CD4-positive, alpha-beta T cell treated with Interleukin-12 subunit alpha and Interleukin-12 subunit beta, for 1 hour (primary cell): ENCODE data around the gene ADGRF4.

Experiments used
- DNase-seq: peaks from one replicate; pipeline ENCODE4 v3.0.0-alpha.2; 2020

ADGRF4 gene

GRCh38 chr6:47698342-47698787 is at the start of gene ADGRF4:
Gene ADGRF4 (plus strand): TSS chr6:47698580. CDS start chr6:47707246, 8,666 bp downstream.
- DNase-seq = no peak

- no peak for DNase-seq
Measured at GRCh38 chr6:47650553-47651432, 47.6 kb upstream of the ADGRF4 start.

GRCh38 chr6:47651505-47651944 is 46.9 kb upstream of the ADGRF4 start:
- DNase-seq = no peak

- DNase-seq = no peak
Measured at GRCh38 chr6:47653706-47654105, 44.7 kb upstream of the ADGRF4 start.

GRCh38 chr6:47654255-47654654 is 44.1 kb upstream of the ADGRF4 start:
- DNase-seq = no peak

GRCh38 chr6:47655719-47656595 is 42.4 kb upstream of the ADGRF4 start:
- no peak for DNase-seq

- DNase-seq = no peak
Measured at GRCh38 chr6:47661960-47662359, 36.4 kb upstream of the ADGRF4 start.

GRCh38 chr6:47663462-47664216 is 34.7 kb upstream of the ADGRF4 start:
- DNase-seq = no peak

- no peak for DNase-seq
Measured at GRCh38 chr6:47665112-47665511, 33.3 kb upstream of the ADGRF4 start.

- DNase-seq = no peak
Measured at GRCh38 chr6:47669684-47670513, 28.5 kb upstream of the ADGRF4 start.

GRCh38 chr6:47670851-47671250 is 27.5 kb upstream of the ADGRF4 start:
- no peak for DNase-seq

- DNase-seq = no peak
Measured at GRCh38 chr6:47671777-47672176, 26.6 kb upstream of the ADGRF4 start.

- DNase-seq = no peak
Measured at GRCh38 chr6:47672816-47673215, 25.6 kb upstream of the ADGRF4 start.

- no peak for DNase-seq
Measured at GRCh38 chr6:47674673-47675072, 23.7 kb upstream of the ADGRF4 start.

- no peak for DNase-seq
Measured at GRCh38 chr6:47677381-47678100, 20.8 kb upstream of the ADGRF4 start.

- no peak for DNase-seq
Measured at GRCh38 chr6:47678739-47679138, 19.6 kb upstream of the ADGRF4 start.

- DNase-seq = no peak
Measured at GRCh38 chr6:47679322-47679906, 19.0 kb upstream of the ADGRF4 start.

GRCh38 chr6:47680051-47680450 is 18.3 kb upstream of the ADGRF4 start:
- no peak for DNase-seq

GRCh38 chr6:47680724-47681123 is 17.7 kb upstream of the ADGRF4 start:
- no peak for DNase-seq

- no peak for DNase-seq
Measured at GRCh38 chr6:47681201-47681990, 17.0 kb upstream of the ADGRF4 start.
